Umbilical cord (tissue), 2 donors: ENCODE results near the gene CYP2W1. TPM values are rescaled to one million over a fixed set of nuclear protein-coding genes. Genes with fewer than 3 reads are reported as not detected.
"Not testable (repeated sequence)": the region's sequence is repeated elsewhere in the genome, so short reads cannot be mapped to it uniquely, and the experiment has no call there.

ENCODE experiments used
- DNase-seq: peaks from one replicate; pipeline ENCODE4 v3.0.0-alpha.2; 2015; ENCODE audit warnings: low spot score
- total RNA-seq: library from RNA; depleted of rRNA; stranded (reverse); fragments of >200 nt; gene quantifications from one replicate; pipeline ENCODE4 v1.2.3, GENCODE V29; 2014; ENCODE audit warnings: low replicate concordance; ENCODE audit not compliant: insufficient read depth

The CYP2W1 gene, protein sequence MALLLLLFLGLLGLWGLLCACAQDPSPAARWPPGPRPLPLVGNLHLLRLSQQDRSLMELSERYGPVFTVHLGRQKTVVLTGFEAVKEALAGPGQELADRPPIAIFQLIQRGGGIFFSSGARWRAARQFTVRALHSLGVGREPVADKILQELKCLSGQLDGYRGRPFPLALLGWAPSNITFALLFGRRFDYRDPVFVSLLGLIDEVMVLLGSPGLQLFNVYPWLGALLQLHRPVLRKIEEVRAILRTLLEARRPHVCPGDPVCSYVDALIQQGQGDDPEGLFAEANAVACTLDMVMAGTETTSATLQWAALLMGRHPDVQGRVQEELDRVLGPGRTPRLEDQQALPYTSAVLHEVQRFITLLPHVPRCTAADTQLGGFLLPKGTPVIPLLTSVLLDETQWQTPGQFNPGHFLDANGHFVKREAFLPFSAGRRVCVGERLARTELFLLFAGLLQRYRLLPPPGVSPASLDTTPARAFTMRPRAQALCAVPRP
- total RNA-seq = 39.2 TPM

DNA sequence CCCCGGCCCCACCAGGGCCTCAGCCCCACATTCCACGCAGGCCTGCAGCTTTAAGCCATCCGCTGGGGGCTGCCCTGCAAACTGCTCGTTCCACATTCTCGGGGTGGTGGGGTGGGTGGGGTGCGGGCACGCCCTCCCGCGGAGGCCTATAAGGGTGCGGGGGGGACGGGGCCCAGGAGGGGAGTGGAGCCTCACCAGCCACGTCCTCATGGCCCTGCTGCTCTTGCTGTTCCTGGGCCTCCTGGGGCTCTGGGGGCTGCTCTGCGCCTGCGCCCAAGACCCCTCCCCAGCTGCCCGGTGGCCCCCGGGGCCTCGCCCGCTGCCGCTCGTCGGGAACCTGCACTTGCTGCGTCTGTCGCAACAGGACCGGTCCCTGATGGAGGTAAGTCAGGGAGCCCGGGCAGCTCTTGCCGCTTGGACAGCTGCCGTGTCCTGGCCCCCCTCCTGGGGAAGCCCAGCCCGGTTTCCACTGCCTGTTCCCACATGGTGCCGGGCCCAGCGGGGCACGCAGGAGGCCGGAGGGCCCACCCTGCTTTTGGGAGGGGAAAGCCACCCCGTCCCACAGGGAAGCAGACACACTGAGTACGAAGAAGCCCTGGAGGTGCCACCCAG is at the start of gene CYP2W1:
Gene CYP2W1 (plus strand): TSS at position 178 of the 612 bp plus-strand sequence. CDS start 31 bp downstream, at position 209.
- peak; percentile 92 for DNase-seq

DNA sequence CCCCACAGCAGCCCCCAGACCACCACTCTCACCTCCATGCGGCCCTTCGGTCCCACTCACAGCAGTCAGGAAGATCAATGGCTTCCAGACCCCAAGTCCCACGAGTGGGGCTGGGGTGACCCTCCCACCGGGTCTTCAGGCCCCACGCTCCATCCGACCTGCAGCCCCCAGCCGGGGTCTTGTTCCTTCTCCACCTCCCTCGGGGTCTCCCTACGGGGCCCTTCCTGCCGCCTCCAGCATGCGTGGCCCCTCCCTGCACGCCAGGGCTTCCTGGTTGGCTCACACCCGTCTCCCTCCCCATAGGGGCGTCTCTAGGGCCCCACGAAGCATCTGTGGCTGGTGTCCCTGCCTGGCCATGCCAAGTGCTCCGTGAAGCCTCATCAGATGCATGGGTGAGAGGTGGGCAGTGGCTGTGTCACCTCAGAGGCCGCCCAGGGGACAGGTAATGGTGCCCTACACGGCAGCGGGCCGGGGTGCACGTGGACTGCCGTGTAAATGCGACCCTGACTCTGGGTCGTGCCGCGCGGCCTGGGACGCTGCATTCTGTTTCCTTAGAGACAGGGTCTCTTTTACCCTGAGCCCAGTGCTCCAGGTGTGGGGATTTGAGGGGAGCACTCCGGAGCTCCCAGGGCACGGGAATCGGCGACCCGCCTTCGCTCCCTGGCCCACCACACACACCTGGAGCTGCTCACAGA is 48.4 kb upstream of the CYP2W1 start:
- DNase-seq = no peak

DNA sequence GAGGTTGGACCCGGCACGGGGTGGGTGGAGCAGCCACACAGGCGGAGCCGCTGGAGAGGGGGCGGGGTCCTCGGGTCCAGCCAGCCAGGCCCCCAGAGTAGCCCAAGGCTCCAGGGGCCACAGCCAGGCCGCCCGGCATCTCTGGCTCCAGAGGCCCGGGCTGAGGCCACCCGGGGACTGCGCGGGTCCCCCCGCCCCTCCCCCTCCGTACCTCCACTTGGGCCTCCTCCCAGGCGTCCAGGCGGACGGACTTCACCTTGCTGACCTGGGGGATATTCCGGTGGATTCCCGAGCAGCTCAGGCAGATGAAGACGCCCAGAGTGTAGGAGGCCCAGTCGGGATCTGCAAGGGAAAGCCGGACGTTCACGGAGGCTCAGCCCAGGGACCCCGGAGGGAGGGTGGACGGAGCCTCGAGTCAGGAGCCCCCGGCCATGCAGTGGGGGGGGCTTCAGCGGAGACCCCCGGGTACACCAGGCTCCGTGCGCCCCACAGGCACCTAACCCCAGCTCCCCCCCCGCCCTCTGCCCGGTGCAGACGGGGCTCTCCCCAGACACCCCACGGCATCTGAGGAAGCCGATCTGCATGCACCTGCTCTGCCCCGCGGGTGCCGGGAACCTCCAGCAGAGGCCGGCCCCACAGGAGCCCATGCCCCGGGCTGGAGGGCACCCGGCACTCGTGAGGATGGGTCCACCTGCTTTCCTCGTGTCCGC is 47.7 kb upstream of the CYP2W1 start:
- no peak for DNase-seq

DNA sequence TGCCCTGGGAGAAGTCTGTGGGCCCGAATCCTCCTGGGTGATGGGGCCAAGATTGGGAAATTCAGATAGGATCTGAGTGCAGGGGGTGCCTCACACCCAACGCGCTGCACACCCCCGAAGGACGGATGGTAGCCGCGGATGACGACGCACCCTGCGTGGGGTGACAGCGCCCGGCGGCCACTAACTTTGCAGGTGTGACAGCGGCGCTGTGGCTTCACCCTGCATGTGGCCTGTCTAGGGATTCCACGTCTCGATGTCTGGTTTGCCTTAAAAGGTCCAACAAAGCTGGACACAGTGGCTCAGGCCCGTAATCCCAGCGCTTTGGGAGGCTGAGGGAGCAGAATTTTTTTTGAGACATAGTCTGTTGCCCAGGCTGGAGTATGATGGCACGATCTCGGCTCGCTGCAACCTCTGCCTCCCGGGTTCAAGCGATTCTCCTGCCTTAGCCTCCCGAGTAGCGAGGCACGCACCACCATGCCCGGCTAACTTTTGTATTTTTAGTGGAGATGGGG is 47.1 kb upstream of the CYP2W1 start:
- DNase-seq = no peak

DNA sequence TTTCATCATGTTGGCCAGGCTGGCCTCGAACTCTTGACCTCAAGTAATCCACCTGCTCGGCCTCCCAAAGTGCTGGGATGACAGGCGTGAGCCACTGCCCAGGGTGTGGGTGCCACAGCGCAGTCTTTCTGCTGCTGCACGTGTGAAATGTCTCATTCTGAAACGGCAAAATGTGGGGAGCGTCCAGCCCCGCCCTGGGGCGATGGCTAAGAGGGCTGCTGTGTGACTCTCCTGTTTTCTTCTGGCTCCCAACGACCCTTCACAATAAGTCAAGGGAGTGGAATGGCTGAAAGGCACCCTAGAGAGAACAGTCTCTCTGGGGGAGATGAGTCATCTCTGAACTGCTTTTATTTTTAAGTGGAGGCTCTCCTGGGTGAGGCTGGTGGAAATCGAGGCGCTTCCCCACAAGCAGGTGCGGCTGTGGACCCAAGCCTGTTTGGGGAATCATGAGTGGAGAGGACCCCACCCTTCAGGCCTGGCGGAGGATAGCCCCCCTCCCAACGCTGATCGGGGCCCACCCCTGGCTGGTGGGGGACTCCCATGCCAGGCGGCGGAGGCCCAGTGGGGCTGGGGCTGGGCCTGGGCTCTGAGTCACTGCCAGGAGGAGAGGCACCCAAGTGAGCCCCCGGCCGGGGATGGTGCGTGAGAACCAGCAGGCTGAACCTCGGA is 46.5 kb upstream of the CYP2W1 start:
- DNase-seq = no peak

DNA sequence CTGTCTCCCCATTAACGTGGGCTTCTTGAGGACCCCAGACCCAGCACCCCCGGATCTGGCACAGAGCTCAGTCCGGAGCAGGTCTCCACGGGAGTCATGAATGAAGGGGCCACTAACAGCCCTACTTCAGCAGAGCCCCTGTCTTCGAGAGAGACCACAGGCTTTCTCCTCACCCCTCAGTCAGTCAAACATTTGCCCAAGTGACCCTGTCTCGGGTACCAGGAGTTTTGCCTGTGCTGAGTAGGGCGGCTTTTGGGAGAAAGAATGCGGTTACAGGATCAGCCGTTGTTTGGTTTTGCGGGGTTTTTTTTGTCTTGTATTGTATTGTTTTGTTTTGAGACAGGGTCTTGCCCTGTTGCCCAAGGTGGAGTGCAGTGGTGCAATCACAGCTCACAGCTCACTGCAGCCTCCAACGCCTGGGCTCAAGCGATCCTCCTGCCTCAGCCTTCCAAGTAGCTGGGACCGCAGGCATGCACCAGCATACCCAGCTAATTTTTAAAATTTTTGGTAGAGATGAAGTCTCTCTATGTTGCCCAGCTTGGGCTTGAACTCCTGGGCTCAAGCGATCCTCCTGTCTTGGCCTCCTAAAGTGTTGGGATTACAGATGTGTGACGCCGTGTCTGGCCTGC is 45.0 kb upstream of the CYP2W1 start:
- DNase-seq = no peak

DNA sequence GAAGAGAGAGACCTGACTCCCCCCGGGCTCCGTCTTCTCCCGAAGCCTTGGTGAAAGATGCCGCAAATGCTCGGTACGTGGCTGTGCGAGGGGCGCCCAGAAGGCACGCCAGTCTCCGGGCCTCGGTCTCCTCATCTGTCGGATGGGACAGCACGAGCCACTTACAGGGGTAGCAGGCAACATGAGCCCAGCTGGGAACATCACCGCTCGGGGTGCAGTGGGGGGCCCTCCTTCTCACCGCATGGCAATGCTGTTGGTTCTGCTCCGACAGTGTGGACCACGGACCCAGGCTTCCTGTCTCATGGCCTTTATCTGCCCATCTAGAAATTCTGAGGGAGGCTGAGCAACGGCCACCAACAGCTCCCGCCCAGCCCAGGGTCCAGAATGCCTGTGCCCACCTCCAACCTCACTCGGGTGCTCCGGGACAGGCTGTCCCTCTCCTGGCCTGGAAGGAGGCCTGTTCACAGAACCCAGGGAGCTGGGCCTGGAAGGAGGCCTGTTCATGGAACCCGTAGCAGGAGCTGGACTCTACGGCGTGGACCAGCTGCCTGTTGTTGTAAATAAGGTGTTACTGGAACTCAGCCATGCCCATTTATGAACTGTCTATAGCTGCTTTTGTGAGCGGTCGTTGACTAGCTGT is 44.3 kb upstream of the CYP2W1 start:
- DNase-seq = no peak

DNA sequence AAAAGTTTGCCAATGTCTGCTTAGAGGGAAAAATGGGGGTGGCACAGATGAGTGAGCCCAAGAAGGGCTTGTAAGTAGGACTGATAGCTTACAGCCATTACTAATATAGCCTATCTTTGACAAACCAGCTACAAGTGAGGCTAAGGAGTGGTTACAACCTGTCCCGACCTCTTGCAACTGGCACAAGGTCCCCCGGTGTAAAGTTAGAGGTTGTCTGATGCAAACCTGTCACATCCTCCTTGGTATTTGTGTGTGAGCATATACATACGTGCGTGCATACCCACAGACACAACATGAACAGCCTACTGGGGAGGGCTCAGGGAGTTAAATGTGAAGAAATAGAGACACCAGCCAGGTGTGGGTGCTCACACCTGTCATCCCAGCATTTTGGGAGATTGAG is 43.1 kb upstream of the CYP2W1 start:
- no peak for DNase-seq

DNA sequence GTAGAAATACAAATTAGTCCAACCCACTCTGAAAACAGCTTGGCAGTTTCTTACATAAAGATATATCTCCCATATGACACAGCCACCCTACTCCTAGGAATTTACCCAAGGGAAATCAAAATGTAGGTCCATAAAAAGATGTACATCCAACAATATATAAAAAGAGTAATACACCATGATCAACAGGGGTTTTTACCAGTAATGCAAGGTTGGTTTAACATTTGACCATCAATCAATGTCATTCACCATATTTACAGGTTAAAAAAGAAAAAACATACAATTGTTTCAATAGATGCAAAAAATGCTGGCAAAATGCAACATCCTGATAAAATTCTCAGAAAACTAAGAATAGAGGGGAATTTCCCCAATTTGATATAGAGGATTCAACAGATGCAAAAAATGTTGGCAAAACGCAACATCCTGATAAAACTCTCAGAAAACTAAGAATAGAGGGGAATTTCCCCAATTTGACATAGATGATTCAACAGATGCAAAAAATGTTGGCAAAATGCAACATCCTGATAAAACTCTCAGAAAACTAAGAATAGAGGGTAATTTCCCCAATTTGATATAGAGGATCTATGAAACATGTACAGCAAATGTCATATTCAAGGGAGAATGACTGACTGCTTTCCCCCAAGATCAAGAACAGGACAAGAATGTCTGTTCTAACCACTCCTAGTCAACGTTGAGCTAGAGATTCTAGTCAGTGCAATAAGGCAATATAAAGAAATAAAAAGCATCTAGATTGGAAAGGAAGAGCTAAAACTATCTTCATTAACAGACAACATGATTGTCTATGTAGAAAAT is 42.2 kb upstream of the CYP2W1 start:
- no peak for DNase-seq

DNA sequence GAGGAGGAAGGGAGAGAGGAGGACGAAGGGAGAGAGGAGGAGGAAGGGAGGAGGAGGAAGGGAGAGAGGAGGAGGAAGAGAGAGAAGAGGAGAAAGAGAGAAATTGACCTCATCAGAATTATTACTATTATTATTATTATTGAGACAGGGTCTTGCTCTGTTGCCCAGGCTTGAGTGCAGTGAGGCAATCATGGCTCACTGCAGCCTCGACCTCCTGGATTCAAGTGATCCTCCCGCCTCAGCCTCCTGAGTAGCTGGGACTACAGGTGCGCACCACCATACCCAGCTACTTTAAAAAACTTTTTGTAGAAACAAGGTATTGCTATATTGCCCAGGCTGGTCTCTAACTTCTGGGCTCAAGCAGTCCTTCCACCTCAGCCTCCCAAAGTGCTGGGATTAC is 39.2 kb upstream of the CYP2W1 start:
- not testable (repeated sequence) for DNase-seq

DNA sequence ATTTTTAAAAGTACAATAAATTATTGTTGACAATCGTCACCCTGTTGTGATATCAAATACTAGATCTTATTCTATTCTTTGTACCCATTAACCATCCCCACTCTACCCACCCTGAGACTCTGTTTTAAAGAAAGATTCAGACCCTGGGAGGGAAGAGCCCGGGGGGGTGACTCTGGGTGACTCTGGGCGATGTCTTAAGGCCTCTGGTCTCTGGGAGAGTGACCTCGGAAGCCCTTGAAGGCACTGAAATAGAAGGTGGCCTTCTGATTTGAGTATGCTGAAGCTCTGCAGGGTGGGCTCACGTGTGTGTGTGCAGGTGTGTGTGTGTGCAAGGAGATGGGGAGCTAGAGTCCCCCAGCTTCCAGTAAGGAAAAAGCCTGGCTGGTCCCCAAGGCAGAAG is 38.2 kb upstream of the CYP2W1 start:
- no peak for DNase-seq

DNA sequence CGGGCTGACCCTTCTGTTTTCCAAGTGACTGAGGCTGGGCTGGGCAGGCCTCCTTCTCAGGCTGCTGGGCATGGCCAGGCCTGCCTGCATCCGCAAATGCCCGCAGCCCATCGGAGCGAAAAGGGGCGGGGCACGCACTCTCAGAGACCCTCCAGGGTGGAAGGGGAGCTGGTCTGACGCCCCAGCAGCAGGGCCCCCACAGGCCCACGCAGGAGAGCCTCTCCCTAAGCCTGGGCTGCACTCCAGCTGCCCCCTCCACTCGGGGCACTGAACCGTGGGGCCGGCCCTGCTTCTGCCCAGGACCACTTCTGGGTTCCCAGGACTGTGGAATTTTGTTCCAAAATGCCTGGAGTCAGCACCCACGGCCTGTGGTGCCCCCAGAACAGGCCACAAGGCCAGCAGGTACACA is 37.8 kb upstream of the CYP2W1 start:
- no peak for DNase-seq

DNA sequence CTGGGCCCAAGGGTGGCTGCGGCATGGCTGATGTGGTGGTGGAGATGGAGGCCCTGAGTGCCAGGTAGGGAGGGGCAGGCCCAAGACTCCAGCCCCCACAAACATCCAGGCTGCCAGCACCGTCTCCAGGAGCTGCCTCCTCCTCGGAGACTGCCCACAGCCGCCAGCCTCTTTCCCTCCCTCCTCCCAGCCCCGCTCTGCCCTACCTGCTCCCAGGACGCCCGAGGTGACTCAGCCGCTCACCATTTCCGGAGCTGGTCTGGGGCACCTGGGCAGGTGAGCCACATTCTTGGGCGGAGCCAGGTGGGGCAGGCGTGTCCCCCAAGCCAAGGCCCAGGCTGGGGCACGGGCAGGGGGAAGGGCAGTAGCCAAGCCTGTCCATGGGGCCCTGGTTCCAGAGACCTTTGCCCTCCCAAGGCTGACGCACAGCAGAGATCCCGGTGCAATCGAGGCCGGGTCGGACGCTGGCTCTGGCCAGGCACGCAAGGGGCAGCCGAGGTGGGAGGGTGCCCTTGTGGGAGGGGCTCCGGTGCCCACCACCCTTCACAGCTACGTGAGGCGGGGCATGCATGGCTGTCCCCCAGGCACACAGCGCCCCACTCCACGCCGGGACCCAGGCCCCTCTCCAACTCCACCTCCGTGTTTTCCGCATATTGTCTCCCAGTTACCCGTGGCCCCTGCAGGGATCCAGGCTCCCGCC is 37.3 kb upstream of the CYP2W1 start:
- DNase-seq = peak; percentile 50

DNA sequence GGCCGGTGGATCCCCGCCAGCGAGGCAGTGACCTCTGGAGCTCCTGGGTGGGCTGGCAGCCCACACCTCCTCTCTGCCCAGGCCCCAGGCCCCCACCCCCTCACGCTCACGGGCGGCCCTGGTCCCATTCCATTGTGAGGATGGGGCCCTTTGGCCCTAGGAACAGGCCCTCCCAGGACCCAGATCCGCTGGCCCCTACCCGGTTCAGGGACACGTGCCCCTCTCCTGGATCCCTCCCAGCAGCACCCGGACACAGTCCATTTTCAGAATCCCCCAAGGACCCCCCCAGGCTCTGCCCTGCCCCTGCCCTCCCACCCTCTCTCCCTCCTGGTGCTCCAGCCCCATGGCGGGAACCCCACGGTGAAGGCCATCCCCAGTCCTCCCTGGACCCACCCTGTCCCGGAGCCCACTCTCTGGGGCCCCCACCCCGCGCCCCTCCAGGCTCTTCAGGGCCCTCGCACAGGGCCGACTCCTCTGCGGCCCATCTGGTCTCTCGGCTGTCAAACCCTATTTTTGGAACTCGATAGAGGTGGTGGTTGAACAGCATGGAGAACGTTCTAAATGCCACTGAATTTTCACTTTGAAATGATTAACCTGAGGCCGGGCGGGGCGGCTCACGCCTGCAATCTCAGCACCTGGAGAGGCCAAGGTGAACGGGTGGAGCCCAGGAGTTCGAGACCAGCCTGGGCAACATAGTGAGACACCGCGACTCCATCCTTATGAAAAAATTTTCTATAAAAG is 36.6 kb upstream of the CYP2W1 start:
- no peak for DNase-seq

DNA sequence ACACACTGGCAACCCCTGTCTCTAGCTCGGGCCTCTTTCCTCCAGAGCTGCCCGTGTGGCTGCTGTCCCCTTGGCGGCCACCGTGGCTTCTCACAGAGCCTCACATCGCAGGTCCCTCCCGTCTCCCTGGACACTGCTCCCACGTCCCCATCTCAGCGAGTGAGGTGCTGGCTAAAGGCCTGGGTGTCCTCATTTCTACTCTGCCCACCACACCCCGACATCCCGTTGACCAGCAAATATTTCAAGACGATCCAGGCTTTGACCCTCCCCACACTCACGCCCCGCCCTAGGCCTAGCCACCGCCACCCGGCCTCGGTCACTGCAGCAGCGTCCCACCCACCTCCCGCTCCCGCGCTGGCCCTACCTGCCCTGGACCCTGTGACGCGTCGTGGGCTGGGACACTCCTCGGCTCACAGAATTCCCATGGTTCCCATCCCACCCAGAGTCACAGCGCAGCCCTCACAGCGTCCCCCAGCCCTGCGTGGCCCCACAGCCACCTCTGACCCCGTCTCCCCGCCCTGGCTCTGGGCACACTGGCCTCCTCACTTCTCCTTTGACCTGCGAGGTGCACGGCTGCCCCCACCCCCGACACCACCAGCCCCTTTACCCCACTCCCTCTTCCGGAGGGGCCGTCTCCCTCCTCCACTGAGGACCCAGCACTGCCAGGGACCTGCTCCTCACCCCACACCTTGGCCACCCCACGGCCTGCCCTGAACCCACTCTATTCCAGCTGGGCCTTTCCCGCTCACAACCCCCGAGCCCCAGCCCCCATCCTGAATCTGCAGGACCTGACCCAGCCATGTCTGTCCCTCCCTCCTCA is 35.4 kb upstream of the CYP2W1 start:
- no peak for DNase-seq

DNA sequence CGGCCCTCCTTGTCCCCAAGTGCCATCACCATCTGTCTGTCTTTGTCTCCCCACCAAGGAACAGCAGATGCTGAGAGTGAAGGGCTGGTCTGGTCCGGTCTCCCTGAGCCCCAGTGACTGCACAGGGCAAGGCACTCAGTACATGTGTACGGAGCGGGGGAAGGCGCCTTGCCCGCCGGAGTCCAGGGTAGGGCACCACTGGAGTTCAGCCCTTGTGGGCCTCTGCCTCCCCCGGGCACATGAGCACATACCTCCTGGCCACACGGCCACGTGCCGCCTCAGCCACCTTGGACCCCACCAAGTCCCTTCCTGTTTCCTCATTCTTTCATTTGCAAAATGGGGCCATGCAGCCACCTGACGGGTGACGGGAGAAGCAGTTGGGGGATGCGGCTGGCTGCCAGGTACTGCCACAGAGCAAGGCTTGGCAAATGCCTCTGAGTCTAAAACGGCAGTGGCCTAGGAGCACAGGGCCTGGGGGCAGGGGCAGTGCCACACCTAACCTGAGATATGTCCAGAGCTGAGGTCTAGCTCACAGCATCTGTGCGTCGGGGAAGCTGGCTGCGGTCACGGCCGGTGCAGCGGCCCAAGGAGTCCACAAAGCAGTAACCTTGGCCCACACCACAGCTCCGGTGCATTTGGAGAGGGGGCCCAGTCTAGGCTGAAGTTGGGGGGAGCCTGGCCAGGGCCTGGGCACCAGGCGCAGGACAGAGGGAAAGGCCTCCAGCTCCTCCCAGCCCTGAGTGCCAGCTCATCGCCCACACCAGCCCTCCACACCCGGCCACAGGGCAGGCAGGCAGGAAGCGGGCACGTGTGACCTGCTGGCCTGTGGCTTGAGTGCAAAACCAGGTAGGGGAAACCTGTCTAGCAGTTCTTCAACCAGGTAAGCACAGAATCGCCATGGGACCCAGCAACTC is 33.7 kb upstream of the CYP2W1 start:
- no peak for DNase-seq
